ENCODE measurements around the gene ARGLU1. TPM values are rescaled to one million over a fixed set of nuclear protein-coding genes. Genes with fewer than 3 reads are reported as not detected.

The ARGLU1 gene
- total RNA-seq, 4 donors from 2014 or later: 88.4 to 118 (median 106) TPM

DNA sequence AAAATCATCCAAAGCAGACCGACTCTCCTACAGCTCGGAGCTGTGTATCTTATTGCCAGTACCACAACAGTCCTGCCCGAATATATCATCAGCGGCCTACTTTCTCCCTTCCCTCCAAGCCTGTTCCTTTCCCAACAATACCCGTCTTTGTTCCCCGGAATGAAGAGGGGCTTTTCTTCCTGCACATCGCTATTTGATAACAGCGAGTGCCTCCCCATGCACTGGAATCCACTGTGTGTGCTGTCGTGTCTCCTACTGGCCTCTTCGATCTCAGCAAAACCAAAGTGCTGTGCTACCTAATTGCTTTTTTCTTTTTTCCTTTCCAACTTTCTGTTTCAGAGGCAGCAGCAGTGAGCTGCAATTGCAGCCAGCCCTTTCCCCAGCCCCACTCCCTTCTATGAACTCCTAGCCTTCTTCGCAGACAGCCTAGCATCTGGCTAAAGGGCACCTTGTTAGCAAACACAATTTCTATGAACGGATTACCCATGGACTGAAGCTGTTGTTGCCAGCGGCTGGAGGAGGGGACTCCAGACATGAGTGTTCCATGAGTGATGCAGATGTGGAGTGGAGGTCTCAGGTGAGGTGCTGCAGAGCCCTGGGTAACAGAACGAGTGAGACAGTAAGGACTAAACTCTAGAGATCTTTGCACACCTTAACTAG lies 75.9 kb downstream of the ARGLU1 start:
- TF ChIP-seq, protein P1, sequence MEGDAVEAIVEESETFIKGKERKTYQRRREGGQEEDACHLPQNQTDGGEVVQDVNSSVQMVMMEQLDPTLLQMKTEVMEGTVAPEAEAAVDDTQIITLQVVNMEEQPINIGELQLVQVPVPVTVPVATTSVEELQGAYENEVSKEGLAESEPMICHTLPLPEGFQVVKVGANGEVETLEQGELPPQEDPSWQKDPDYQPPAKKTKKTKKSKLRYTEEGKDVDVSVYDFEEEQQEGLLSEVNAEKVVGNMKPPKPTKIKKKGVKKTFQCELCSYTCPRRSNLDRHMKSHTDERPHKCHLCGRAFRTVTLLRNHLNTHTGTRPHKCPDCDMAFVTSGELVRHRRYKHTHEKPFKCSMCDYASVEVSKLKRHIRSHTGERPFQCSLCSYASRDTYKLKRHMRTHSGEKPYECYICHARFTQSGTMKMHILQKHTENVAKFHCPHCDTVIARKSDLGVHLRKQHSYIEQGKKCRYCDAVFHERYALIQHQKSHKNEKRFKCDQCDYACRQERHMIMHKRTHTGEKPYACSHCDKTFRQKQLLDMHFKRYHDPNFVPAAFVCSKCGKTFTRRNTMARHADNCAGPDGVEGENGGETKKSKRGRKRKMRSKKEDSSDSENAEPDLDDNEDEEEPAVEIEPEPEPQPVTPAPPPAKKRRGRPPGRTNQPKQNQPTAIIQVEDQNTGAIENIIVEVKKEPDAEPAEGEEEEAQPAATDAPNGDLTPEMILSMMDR (IDR thresholded peaks at IDR 0.05; ENCODE audit: low read depth): no peak

Other genes starting within 250 kb of the ARGLU1 start
- 10 to 100 TPM in 2 of 4 donors, 1 to 10 TPM in 2; 4.6 to 32.6 (median 15.9) TPM for gene EFNB2, start 32.5 kb downstream of the ARGLU1 start, total RNA-seq